Stimulated activated CD4-positive, alpha-beta T cell treated with anti-CD3 and anti-CD28 coated beads, Interleukin-1b, Interleukin-23, amount 100 ng/mL, for 4 hours (primary cell): ENCODE data around the gene KNCN.

Experiments
- DNase-seq, 2 donors: peaks; one replicate each; pipeline ENCODE4 v3.0.0-alpha.2; 2020; ENCODE audit warnings: low read depth in 2 of 2

The KNCN gene

DNA sequence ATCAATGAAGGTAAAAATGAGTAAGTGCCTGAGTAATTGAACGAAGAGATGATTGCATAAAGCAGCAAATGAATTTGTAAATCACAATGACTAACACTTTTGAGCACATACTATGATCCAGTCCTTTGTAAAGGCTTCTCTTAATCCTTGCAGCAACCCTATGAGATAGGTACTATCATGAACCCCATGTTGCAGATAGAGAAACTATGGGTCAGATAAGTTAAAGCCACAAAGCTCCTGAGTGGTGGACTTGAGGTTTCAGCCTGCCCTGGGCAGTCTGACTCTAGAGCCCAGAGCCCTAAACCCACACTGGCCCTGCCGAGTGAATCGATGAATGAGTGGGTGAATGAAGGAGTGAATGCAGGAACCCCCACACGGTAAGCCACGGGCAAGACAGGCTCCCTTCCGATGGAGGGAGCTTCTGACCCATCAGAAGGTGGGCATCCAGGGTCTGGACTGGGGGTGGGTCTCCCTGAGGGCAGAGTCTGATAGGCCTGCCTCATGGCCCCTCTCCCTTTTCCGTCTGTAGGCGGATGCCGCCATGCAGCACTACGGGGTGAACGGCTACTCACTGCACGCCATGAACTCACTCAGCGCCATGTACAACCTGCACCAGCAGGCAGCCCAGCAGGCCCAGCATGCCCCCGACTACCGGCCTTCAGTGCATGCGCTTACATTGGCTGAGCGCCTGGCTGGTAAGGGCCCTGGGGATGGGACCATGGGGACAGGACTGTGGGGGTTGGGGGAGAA, 44.8 kb downstream of the KNCN start:
- no peak for DNase-seq

DNA sequence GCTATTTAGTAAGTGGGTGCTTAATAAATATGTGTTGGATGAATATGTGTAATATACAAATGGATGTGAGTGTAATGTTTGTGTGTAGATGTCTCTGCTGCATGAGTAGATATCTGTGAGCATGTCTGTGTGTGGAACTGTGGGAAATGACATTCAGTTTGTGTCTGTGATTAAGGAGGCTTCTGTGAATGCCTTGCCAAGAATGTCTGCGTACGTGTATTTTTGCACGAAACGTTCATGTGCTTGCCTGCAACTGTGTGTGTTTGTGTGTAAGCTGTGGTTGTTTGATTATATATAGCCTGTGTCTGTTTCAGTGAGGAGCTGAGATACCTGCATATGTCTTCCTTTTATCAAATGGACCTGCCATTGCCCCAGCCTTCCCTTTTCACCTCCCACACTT, 48.0 kb downstream of the KNCN start:
- DNase-seq = no peak

DNA sequence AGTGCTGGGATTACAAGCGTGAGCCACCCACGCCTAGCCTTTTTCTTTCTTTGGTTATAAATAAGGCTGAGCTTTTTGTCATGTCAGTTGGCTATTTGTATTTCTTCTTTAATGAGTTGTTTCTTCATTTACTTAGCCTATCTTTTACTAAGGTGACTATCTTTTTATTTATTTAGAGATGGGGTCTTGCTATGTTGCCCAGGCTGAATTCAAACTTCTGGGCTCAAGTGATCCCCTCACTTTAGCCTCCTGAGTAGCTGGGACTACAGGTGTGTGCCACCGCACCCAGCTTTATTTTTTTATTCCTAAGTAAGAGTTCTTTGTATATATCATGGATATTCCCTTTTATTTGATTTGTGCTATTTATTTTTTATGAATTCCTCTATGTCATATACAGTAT, 49.9 kb downstream of the KNCN start:
- DNase-seq = no peak

DNA sequence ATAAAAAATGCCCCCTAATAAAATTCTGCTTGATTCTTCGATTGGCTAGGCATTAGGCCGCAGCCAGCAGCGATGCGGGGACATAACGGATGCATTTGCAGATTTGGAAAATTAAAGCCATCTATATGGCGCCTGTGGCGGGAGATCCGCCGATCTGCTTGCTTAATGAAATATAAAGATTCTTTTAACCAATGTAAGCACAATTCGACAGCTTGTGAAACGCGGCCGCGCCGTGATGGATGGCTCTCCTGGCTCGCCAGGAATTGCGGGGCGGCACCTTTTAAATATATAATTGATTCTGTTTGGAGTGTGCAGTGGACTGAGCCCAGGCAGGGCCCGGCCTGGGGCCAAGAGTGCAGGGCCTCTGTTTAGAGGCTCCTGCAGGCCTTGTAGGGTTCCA, 53.8 kb downstream of the KNCN start:
- DNase-seq = no peak

DNA sequence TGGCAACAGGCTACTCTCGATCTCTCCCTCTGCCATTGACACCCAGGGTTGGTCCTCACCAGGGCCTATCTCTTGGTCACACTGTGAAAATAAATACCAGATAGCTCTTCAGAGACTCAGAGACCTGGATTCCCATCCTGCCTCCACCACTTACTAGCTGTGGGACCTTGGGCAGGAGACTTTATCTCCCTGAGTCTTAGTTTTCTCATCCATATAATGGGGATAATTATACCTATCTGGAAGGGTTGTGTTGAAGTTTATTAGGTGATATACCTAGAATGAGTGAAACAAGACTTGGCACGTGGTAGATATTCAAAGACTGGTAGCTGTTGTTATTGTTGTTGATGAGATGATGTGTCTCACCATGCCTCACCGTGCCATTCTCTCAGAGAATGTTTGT, 54.4 kb downstream of the KNCN start:
- DNase-seq = no peak

DNA sequence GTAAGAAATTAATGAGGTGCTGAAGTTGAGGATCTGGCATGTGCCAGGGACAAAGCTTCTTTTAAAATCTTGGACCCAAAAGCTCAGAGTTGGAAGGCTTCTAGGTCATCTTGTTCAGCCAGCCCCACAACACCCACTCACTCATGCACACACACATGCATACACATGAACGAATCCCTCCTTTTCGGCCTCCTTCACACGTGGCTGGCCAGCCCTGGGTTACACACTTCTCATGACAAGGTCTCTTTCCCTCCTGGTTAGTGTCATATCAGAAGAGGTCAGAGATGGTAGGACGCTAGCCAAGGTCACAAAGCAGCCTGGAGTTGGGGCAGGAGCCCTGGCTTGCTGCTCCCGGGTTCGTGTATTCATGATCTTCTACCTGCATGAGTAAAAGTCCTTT, 54.9 kb downstream of the KNCN start:
- DNase-seq = no peak

DNA sequence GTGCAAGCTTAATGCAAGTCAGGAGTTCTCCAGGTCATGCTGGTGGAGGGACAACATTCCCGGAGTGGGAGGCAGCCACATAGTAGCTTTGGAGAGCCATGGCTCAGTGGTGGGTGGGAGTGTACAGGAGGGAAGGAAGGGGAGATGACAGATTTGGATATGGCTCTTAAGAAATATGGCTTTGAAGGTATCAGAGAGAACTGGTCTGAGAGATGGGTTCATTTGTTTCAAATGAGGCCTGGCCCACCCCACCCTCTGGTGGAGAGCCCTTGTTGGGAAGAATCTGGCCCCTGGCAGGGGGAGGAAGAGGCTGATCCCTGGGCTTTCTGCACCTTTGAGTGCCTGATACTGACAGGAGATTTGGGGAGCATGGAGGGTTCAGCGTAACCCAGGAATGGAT, 55.7 kb downstream of the KNCN start:
- DNase-seq = no peak
